ENCODE measurements around the gene RAB4A.

GRCh38 chr1:229287267-229287666 lies 16.4 kb downstream of the RAB4A start:
- TF ChIP-seq, protein P1, sequence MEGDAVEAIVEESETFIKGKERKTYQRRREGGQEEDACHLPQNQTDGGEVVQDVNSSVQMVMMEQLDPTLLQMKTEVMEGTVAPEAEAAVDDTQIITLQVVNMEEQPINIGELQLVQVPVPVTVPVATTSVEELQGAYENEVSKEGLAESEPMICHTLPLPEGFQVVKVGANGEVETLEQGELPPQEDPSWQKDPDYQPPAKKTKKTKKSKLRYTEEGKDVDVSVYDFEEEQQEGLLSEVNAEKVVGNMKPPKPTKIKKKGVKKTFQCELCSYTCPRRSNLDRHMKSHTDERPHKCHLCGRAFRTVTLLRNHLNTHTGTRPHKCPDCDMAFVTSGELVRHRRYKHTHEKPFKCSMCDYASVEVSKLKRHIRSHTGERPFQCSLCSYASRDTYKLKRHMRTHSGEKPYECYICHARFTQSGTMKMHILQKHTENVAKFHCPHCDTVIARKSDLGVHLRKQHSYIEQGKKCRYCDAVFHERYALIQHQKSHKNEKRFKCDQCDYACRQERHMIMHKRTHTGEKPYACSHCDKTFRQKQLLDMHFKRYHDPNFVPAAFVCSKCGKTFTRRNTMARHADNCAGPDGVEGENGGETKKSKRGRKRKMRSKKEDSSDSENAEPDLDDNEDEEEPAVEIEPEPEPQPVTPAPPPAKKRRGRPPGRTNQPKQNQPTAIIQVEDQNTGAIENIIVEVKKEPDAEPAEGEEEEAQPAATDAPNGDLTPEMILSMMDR (conservative IDR thresholded peaks at IDR 0.05 in 1 of 2, IDR thresholded peaks at IDR 0.05 in 1 of 2; ENCODE audit: low read depth in 1 of 2, low read length in 2 of 2), result no peak
- TF ChIP-seq EZH2 (IDR thresholded peaks at IDR 0.05; ENCODE audit: low read length, missing control alignments), result no peak

All from fibroblast of lung (primary cell).